HG02588 (cell line): ENCODE data around the gene FBXO39.
"Not testable (repeated sequence)": the region's sequence is repeated elsewhere in the genome, so short reads cannot be mapped to it uniquely, and the experiment has no call there.

ENCODE experiments used
- ATAC-seq: cut with Tn5 transposase; IDR thresholded peaks from one replicate; pipeline ENCODE4 v1.9.1; 2021; ENCODE audit warnings: mild to moderate bottlenecking, moderate library complexity; ENCODE audit not compliant: unreplicated experiment

The FBXO39 gene

GRCh38 chr17:6775871-6776405, at the start of gene FBXO39:
Gene FBXO39 (plus strand): TSS chr17:6776215. CDS start chr17:6779869, 3,654 bp downstream.
- no peak for ATAC-seq

GRCh38 chr17:6729531-6729930, 46.5 kb upstream of the FBXO39 start:
- no peak for ATAC-seq

GRCh38 chr17:6746665-6747064, 29.4 kb upstream of the FBXO39 start:
- not testable (repeated sequence) for ATAC-seq

GRCh38 chr17:6748617-6749016, 27.4 kb upstream of the FBXO39 start:
- ATAC-seq, result no peak

GRCh38 chr17:6749519-6749918, 26.5 kb upstream of the FBXO39 start:
- ATAC-seq, result no peak

- ATAC-seq, result no peak
Observed at GRCh38 chr17:6752068-6752909, 23.7 kb upstream of the FBXO39 start.

- no peak for ATAC-seq
Observed at GRCh38 chr17:6753006-6753445, 23.0 kb upstream of the FBXO39 start.

GRCh38 chr17:6753546-6753945, 22.5 kb upstream of the FBXO39 start:
- no peak for ATAC-seq

- ATAC-seq, result no peak
Observed at GRCh38 chr17:6755281-6755680, 20.7 kb upstream of the FBXO39 start.

- no peak for ATAC-seq
Observed at GRCh38 chr17:6755731-6756184, 20.3 kb upstream of the FBXO39 start, which contains the start of gene XAF1. Gene XAF1 (plus strand): TSS chr17:6756046. CDS start chr17:6756079, 33 bp downstream.

- no peak for ATAC-seq
Observed at GRCh38 chr17:6756425-6757031, 19.5 kb upstream of the FBXO39 start.

- ATAC-seq, result no peak
Observed at GRCh38 chr17:6757747-6758146, 18.3 kb upstream of the FBXO39 start.

- no peak for ATAC-seq
Observed at GRCh38 chr17:6761779-6762178, 14.2 kb upstream of the FBXO39 start.

- no peak for ATAC-seq
Observed at GRCh38 chr17:6768447-6768846, 7.6 kb upstream of the FBXO39 start.

- ATAC-seq, result no peak
Observed at GRCh38 chr17:6772016-6772415, 4.0 kb upstream of the FBXO39 start.

- ATAC-seq, result not testable (repeated sequence)
Observed at GRCh38 chr17:6774906-6775305, 1.1 kb upstream of the FBXO39 start.

- ATAC-seq, result no peak
Observed at GRCh38 chr17:6779411-6779810, 3.4 kb downstream of the FBXO39 start.

GRCh38 chr17:6780001-6780400, 4.0 kb downstream of the FBXO39 start:
- no peak for ATAC-seq

- no peak for ATAC-seq
Observed at GRCh38 chr17:6780886-6781285, 4.9 kb downstream of the FBXO39 start.

- no peak for ATAC-seq
Observed at GRCh38 chr17:6782244-6782643, 6.2 kb downstream of the FBXO39 start.

GRCh38 chr17:6786618-6787017, 10.6 kb downstream of the FBXO39 start:
- ATAC-seq, result no peak
